B cell (primary cell): ENCODE data around the gene MRPL46.

Experiments used
- CTCF ChIP-seq: fragments of 200-600 bp; IDR thresholded peaks from one replicate; pipeline ENCODE4 v1.8.0; 2022; ENCODE audit warnings: antibody characterized with exemption, mild to moderate bottlenecking
- EZH2 ChIP-seq: IDR thresholded peaks from 2 replicates; pipeline ENCODE4 v1.6.1; 2012; ENCODE audit warnings: borderline replicate concordance, low read depth, mild to moderate bottlenecking, moderate library complexity, low read length; ENCODE audit not compliant: insufficient read depth, poor library complexity, severe bottlenecking

GRCh38 chr15:88504445-88504844 is 37.3 kb upstream of the MRPL46 start:
- TF ChIP-seq EZH2 (no peak), CTCF (no peak)
